GM03348 (cell line): Measurements from ENCODE around the gene NELFA.
"Not testable (repeated sequence)": the region's sequence is repeated elsewhere in the genome, so short reads cannot be mapped to it uniquely, and the experiment has no call there.

Source experiments
- DNase-seq: peaks from one replicate; pipeline ENCODE4 v3.0.0; 2012; ENCODE audit warnings: low spot score

The NELFA gene

GRCh38 chr4:2040391-2041238, 31.8 kb upstream of the NELFA start:
- peak; percentile 26 for DNase-seq

GRCh38 chr4:2036866-2037265, 28.1 kb upstream of the NELFA start:
- DNase-seq: no peak

- no peak for DNase-seq
These were observed 27.6 kb upstream of the NELFA start for GRCh38 chr4:2036327-2036726.

GRCh38 chr4:2031161-2031560, 22.4 kb upstream of the NELFA start:
- not testable (repeated sequence) for DNase-seq

- DNase-seq: not testable (repeated sequence)
These were observed 18.3 kb upstream of the NELFA start for GRCh38 chr4:2027120-2027519.

DNA sequence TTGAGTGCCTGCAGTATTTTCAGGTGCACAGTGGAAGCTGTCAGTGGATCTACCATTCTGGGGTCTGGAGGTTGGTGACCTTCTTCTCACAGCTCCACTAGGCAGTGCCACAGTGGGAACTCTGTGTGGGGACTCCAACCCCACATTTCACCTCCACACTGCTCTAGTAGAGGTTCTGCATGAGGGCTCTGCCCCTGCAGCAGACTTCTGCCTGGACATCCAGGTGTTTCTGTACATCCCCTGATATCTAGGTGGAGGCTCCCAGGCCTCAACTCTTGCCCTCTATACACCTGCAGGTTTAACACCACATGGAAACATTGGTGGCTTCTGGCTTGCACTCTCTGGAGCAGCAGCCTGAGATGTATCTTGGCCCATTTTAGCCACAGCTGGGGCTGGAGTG, 17.0 kb upstream of the NELFA start:
- no peak for DNase-seq

- DNase-seq: peak; percentile 24
These were observed 15.9 kb upstream of the NELFA start for GRCh38 chr4:2024683-2025082.

DNA sequence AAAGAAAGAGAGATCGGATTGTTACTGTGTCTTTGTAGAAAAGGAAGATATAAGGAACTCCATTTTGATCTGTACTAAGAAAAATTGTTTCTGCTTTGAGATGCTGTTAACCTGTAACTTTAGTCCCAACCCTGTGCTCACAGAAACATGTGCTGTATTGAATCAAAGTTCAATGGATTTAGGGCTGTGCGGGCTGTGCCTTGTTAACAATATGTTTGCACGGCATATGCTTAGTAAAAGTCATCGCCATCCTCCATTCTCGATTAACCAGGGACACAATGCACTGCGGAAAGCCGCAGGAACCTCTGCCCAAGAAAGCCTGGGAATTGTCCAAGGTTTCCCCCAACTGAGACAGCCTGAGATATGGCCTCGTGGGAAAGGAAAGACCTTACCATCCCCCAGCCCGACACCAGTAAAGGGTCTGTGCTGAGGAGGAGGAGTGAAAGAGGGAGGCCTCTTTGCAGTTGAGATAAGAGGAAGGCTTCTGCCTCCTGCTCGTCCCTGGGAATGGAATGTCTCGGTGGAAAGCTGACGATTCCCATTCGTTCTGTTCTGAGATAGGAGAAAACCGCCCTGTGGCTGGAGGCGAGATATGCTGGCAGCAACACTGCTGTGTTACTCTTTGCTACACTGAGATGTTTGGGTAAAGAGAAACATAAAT, 12.7 kb upstream of the NELFA start:
- not testable (repeated sequence) for DNase-seq

DNA sequence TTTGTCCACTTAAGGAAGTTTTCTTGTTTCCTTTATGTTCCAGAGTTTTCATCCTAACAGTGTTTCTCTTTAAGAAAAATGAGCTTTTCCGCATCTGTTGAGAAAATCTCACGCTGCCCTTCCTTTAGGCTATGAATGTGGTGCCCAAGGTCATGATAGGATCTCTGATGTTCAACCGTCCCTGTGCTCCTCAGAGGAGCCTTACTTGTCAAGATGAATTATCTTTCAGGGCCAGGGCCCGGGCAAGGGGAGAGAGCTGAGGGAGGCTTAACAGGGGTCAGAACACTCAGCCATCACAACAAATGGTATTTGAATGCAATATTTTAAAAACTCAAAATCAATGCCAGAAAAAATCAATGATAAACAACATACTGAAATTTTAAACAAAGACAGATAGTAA, 6.2 kb upstream of the NELFA start:
- no peak for DNase-seq

- no peak for DNase-seq
These were observed 2.8 kb upstream of the NELFA start for GRCh38 chr4:2011583-2011982.

GRCh38 chr4:2009651-2010233, 968 bp upstream of the NELFA start:
- peak; percentile 76 for DNase-seq

GRCh38 chr4:2008671-2008920, 178 bp downstream of the NELFA start:
- DNase-seq: no peak

GRCh38 chr4:2007804-2008670, 737 bp downstream of the NELFA start:
- no peak for DNase-seq

DNA sequence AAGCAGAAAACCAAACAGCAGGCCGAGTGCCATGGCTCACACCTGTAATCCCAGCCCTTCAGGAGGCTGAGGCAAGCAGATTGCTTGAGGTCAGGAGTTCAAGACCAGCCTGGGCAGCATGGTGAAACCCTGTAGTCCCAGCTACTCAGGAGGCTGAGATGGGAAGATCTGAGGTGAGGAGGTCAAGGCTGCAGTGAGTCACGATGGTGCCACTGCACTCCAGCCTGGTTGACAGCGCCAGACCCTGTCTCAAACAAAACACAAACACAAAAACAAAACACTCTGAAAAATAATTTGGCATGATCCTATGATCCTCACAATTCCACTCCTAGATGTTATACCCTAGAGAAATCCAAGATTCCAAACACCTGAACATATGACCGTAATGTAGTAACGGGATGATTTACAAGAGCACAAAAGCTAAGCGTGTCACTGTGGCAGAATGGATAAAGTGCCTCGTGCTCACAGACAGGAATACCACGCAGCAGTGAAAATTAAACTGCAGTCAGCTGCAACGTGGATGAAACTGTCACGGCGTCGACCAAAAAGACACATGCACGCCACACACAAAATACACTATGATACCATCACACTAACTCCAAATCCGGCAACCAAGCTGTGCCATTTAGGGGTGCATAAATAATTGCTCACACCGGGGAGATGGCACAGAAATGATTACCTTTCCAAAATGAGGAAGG, 1.7 kb downstream of the NELFA start:
- DNase-seq: no peak

GRCh38 chr4:2006367-2006766, 2.4 kb downstream of the NELFA start:
- DNase-seq: no peak

- DNase-seq: not testable (repeated sequence)
These were observed 5.4 kb downstream of the NELFA start for GRCh38 chr4:2003361-2003760.

GRCh38 chr4:1999308-1999707, 9.5 kb downstream of the NELFA start:
- not testable (repeated sequence) for DNase-seq

GRCh38 chr4:1998296-1998695, 10.5 kb downstream of the NELFA start:
- no peak for DNase-seq

DNA sequence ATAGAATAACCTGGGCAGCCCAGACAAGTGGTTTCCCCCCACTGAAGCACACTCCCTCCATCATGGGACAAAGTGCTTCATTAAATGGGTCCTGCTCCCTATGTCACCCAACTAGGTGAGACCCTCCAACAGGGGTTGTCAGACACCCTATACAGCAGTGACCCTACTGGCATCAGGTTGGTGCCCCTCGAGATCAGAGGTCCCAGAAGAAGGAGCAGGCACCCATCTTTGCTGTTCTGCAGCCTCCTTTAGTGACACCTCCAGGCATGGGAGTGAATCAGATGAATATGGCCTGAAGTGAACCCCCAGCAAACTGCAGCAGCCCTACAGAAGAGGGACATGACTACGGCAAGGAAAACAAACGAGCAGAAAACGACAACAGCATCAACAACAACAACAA, 11.1 kb downstream of the NELFA start:
- no peak for DNase-seq

GRCh38 chr4:1996866-1997611, 11.7 kb downstream of the NELFA start:
- DNase-seq: no peak

DNA sequence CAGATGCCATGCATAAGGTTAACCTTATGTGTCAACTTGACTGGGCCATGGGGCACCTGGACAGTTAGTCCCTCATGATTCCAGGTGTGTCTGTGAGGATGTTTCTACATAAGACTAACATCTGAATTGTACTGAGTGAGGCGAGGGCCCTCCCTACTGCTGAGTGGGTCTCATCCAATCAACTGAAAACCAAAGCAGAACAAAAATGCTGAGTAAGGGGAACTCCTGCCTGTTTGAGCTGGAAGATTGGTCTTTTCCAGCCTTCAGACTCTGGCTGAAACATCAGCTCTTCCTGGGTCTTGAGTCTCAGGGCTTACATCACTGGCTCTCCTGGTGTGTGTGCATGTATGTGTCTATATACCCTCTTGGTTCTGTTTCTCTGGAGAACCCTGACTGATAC, 13.8 kb downstream of the NELFA start:
- no peak for DNase-seq
